Pancreas (tissue), 10 donors: Measurements from ENCODE around the gene DHX58. TPM values are rescaled to one million over a fixed set of nuclear protein-coding genes. Genes with fewer than 3 reads are reported as not detected.

ENCODE experiments used
- ATAC-seq, 4 donors: fragments of 200-7000 bp; cut with Tn5 transposase; one replicate each; pipeline versions ENCODE4 v1.8.0 to v1.9.1; 2020; ENCODE audit warnings: mild to moderate bottlenecking in 4 of 4, moderate library complexity in 4 of 4
- DNase-seq, 6 donors: peaks; one replicate each; pipeline ENCODE4 v3.0.0-alpha.2; 2020
- FAIRE-seq: peaks from 2 replicates; lab custom pipeline; 2012; peaks lifted over from hg19 to GRCh38; lab: Jason Lieb, UNC
- H3K27ac ChIP-seq, 4 donors: fragments of 200-600 bp; sonication (generic); 1 replicate in 3 of 4; 2 replicates in 1 of 4; pipeline versions ENCODE4 v1.5.0 to v1.8.0; 2020
- H3K27me3 ChIP-seq, 4 donors: fragments of 200-600 bp; one replicate each; pipeline ENCODE4 v1.8.0; 2021
- H3K36me3 ChIP-seq, 3 donors: fragments of 200-600 bp; sonication (generic) in 1 of 3; one replicate each; pipeline versions ENCODE4 v1.5.0 to v1.8.0; 2020 to 2021
- H3K4me1 ChIP-seq, 3 donors: fragments of 200-600 bp; one replicate each; pipeline ENCODE4 v1.8.0; 2021
- H3K4me3 ChIP-seq, 4 donors: fragments of 200-600 bp; sonication (generic) in 2 of 4; one replicate each; pipeline versions ENCODE4 v1.5.0 to v1.8.0; 2020 to 2021
- H3K9me3 ChIP-seq, 4 donors: fragments of 200-600 bp; one replicate each; pipeline ENCODE4 v1.8.0; 2021
- WGBS, 2 donors: extraction: QIAGEN DNeasy Blood & Tissue Kit; methylation state at CpG; one replicate each; pipeline ENCODE4 v1.1.7; 2013; 5-methylcytosine and 5-hydroxymethylcytosine counted together
- intact Hi-C, 3 donors: fragments of 100-400 bp; cut with DNase I; formaldehyde crosslinking; loops; one replicate each; pipeline versions ENCODE4 v1.11.1 to v1.14.2; 2022
- polyA plus RNA-seq, 2 donors: library from polyadenylated mRNA; stranded (reverse); fragments of 200-250 nt; gene quantifications; one replicate each; pipeline ENCODE4 v1.2.3, GENCODE V29; 2013
- total RNA-seq, 6 donors: library from RNA; stranded (reverse); fragmentation: NEBNext Ultra II Directional in 4 of 6; extraction: Animal tissue kit (Norgen Biotek cat#: 25700) in 4 of 6; gene quantifications; one replicate each; pipeline versions ENCODE4 v1.2.1 to v1.2.4, GENCODE V29; 2021 to 2023
- TF ChIP-seq, protein P1 (sequence below), 4 donors: fragments of 200-600 bp; sonication (generic) in 3 of 4; IDR thresholded peaks; one replicate each; pipeline versions ENCODE4 v1.5.0 to v1.8.0; 2021; ENCODE audit warnings: antibody characterized with exemption in 4 of 4
- donor health status: healthy with polysubstance abuse.
- donor health status: DM: no; HTN: no; CAD: no; lungs with moderate emphysema.
- donor health status: DM: no; HTN: no; CAD: no.
- donor health status: control.
- donor health status: control.
- donor health status: Bipolar disorder and iron deficiency.
- donor health status: DM: yes; HTN: yes; CAD: no.
- donor health status: DM: no; HTN: no; CAD: no.
- donor health status: DM: no; HTN: no; CAD: no.
- donor health status: DM: yes; HTN: yes; CAD: no.

The DHX58 gene
- total RNA-seq = 10 to 100 TPM in 1 of 6 donors, 1 to 10 TPM in 5; 3.7 to 11.0 (median 6.1) TPM
- 10 to 100 TPM; 20.9 to 22.8 TPM for polyA plus RNA-seq

DNA sequence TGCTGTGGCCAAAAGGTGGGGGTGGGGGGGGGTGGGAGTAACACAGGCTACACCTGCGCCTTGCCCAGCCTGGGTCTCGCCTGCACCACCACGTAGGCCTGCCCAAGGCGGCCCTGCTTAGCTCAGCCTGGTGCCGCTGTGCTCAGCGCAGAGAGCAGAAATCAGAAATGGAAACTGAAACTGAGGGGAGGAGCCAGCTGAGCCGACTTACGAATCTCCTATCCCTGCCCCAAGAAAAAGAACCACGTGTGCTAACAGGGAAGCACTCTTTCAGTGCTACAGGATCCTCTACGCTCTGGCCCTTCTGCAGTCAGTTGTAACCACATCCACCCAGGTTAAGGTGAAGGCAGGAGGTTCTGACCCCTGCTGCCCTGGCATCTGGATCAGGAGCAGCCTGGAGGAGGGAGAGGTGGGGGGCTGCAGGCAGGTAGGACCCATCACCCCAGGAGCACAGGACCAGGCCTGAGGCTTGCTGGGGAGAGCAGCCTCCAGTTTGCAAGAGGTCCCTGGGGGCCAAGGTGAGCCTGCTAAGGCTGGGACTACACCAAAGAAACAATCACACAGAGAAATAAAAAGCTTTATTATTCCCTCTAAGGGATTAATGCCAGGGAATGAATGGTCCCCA lies at the start of gene DHX58:
TSS of gene DHX58 (minus strand) at position 163 of the 625 bp plus-strand sequence. CDS start 822 bp downstream, outside the sequence.
- peak; percentile 81 to 91 (median 89) for ATAC-seq
- intact Hi-C loops = loop anchor here in 2 of 3 donors (5.0 to 10.0 kb wide), 3 partner anchors 88 to 150 kb away; partner anchors contain the start of genes CNP (in 1 of the 2) and NKIRAS2 (in 1 of the 2)
- Histone ChIP-seq H3K27ac (peak within 1 kb of the TSS; percentile 63 to 85 (median 76)), H3K4me3 (peak within 1 kb of the TSS; percentile 21 to 56 (median 40)), H3K4me1 (peaks cover 6 to 21% (median 15%) of the 10 kb centered on the region in 3 donors), H3K27me3 (no peaks in the 10 kb centered on the region), H3K9me3 (no peaks in the 10 kb centered on the region), H3K36me3 (peaks cover 0 to 4% (median 0%) of the 10 kb centered on the region in 3 donors)
- no peak for FAIRE-seq
- peak in 4 of 6 donors; percentile 76 to 78 (median 76) for DNase-seq
- TF ChIP-seq, protein P1, sequence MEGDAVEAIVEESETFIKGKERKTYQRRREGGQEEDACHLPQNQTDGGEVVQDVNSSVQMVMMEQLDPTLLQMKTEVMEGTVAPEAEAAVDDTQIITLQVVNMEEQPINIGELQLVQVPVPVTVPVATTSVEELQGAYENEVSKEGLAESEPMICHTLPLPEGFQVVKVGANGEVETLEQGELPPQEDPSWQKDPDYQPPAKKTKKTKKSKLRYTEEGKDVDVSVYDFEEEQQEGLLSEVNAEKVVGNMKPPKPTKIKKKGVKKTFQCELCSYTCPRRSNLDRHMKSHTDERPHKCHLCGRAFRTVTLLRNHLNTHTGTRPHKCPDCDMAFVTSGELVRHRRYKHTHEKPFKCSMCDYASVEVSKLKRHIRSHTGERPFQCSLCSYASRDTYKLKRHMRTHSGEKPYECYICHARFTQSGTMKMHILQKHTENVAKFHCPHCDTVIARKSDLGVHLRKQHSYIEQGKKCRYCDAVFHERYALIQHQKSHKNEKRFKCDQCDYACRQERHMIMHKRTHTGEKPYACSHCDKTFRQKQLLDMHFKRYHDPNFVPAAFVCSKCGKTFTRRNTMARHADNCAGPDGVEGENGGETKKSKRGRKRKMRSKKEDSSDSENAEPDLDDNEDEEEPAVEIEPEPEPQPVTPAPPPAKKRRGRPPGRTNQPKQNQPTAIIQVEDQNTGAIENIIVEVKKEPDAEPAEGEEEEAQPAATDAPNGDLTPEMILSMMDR (IDR thresholded peaks at IDR 0.05) = no peak
- WGBS, 2 donors = 2 to 6% methylated on average over 10 of the region's 10 CpGs

DNA sequence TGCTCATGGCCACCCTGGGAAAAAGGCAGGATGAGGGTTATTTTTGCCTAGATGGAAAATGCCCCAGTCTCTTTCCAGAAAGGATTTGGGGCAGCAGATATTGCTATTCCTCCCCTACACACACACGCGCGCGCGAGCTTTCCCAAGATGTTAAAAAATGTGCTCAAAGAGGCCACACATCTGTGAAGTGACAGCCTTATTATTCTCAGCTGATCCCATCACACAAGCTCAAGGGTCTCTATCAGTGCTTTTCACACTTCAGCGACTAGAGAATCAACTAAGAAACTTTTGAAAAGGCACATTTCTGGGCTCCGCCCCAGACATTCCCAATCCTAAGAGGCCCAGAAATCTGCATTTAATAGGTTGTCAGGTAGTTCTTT lies 48.0 kb upstream of the DHX58 start:
- Histone ChIP-seq H3K4me3 (no peak overlapping the region), H3K9me3 (no peaks in the 10 kb centered on the region), H3K27me3 (no peaks in the 10 kb centered on the region), H3K27ac (no peak overlapping the region), H3K36me3 (no peaks in the 10 kb centered on the region), H3K4me1 (peaks cover 0 to under 1% (median 0%) of the 10 kb centered on the region in 3 donors)
- FAIRE-seq = no peak
- TF ChIP-seq, protein P1 (IDR thresholded peaks at IDR 0.05) = no peak
- WGBS, 2 donors = 94% methylated on average over 7 of the region's 7 CpGs
- intact Hi-C loops = no loop called here
- DNase-seq = no peak
- no peak for ATAC-seq

DNA sequence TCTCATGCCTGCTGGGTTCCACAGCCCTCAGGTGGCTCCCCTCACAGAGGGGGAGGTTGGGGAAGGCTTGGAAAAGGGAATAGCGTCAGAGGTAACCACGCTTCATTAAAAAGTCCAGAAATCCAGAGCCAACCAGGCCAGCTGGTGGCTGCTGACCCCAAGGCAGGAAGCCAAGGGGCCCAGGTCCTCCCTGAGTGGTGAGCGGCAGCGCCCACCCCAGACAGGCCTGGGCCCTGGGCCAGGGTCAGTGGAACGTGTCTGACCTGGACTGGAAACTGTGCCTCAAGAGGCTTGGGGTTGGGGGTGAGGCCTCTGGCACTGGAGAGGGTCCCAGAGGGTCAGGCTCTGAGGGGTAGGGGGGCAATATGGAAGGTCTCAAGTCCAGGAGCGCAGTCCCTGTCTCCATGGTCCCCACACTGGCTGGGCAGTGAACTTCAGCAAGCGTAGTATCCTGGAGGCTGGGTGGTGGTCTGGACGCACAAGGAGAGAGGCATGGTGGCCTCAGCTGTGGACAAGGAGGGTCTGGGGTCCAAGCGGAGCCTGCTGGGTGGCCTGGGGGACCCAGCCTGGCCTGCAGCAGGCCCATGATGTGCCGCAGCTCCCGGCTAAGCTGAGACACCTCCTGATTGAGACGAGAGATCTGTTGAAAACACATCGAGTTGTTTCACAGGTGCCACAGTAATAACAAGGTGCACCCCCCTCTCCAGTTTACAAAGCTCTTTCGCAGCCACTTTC lies 47.4 kb upstream of the DHX58 start:
- 71 to 74% methylated on average over 14 of the region's 14 CpGs for WGBS, 2 donors
- H3K27me3 ChIP-seq = no peaks in the 10 kb centered on the region
- TF ChIP-seq, protein P1 (IDR thresholded peaks at IDR 0.05) = no peak
- no peaks in the 10 kb centered on the region for H3K9me3 ChIP-seq
- no peak for ATAC-seq
- no peak for FAIRE-seq
- peaks cover 0 to 4% (median 0%) of the 10 kb centered on the region in 3 donors for H3K4me1 ChIP-seq
- no peak overlapping the region for H3K4me3 ChIP-seq
- H3K27ac ChIP-seq = no peak overlapping the region
- no peaks in the 10 kb centered on the region for H3K36me3 ChIP-seq
- DNase-seq = no peak
- intact Hi-C loops = no loop called here

DNA sequence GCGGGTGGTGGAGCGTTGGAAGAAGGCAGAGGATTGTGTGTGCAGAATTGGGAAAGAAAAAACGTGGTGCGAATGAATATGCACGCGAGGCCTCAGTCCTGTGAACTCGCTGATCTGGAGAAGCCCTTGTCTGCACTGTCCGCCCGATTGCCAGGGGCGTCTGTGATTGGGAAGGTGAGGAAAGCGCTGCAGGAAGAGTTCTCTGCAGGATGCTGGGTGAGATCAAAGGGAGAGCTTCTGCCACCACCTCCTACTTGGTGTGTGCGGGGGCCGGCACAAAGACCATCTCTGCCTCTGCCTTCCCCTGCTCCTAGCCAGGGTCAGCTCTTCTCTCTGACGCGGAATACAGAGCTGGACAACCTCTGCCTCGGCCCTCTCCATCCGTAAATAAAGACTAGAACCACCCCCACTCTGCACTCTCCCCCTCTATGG lies 43.1 kb upstream of the DHX58 start:
- no peaks in the 10 kb centered on the region for H3K36me3 ChIP-seq
- intact Hi-C loops = no loop called here
- H3K27ac ChIP-seq = no peak overlapping the region
- no peaks in the 10 kb centered on the region for H3K9me3 ChIP-seq
- ATAC-seq (no peak), FAIRE-seq (no peak), DNase-seq (no peak)
- TF ChIP-seq, protein P1 (IDR thresholded peaks at IDR 0.05) = no peak
- peaks cover 0 to 15% (median 12%) of the 10 kb centered on the region in 3 donors for H3K4me1 ChIP-seq
- peak overlapping the region in 3 of 4 donors; percentile 73 to 98 (median 96) for H3K4me3 ChIP-seq
- no peaks in the 10 kb centered on the region for H3K27me3 ChIP-seq
- 50 to 52% methylated on average over 17 of the region's 17 CpGs for WGBS, 2 donors
